GM12801 (cell line): ENCODE results near the gene TLR9.

Experiments used
- TF ChIP-seq, protein P1 (sequence below): IDR thresholded peaks from one replicate; pipeline ENCODE4 v1.5.1; 2011; ENCODE audit warnings: control low read depth; ENCODE audit not compliant: insufficient read length; ENCODE audit errors: extremely low read depth

Gene TLR9

DNA sequence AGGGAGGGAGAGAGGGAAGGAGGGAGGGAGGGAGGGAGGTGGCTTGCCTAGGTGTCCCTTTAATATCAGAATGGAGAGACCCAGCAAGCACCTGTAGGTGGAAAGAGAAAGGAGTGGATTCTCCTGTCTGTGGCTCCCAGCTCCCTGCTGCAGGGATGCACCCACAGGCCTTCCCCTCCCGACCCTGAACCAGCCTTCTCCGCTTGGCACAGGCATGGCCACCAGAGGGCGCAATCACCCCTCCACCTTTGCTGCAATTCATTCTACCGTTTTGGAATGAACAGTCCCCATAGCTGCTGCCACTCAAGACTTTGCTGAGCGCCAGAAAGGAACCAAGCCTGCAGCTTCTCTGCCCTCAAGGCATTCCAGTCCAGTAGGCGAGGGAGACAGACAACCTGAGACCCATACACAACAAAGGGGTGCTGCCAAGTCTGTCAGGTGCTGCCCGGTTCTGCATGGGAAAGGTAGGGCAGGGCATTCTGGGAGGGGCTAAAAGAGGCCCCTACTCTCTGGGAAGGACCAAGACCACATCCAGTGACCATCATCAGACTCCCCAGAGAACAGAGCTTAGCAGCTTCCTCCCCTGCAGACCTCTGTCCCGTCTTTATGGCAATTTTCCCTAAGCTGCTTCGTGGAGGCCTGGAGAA lies 4.9 kb downstream of the TLR9 start:
- TF ChIP-seq, protein P1, sequence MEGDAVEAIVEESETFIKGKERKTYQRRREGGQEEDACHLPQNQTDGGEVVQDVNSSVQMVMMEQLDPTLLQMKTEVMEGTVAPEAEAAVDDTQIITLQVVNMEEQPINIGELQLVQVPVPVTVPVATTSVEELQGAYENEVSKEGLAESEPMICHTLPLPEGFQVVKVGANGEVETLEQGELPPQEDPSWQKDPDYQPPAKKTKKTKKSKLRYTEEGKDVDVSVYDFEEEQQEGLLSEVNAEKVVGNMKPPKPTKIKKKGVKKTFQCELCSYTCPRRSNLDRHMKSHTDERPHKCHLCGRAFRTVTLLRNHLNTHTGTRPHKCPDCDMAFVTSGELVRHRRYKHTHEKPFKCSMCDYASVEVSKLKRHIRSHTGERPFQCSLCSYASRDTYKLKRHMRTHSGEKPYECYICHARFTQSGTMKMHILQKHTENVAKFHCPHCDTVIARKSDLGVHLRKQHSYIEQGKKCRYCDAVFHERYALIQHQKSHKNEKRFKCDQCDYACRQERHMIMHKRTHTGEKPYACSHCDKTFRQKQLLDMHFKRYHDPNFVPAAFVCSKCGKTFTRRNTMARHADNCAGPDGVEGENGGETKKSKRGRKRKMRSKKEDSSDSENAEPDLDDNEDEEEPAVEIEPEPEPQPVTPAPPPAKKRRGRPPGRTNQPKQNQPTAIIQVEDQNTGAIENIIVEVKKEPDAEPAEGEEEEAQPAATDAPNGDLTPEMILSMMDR = no peak

DNA sequence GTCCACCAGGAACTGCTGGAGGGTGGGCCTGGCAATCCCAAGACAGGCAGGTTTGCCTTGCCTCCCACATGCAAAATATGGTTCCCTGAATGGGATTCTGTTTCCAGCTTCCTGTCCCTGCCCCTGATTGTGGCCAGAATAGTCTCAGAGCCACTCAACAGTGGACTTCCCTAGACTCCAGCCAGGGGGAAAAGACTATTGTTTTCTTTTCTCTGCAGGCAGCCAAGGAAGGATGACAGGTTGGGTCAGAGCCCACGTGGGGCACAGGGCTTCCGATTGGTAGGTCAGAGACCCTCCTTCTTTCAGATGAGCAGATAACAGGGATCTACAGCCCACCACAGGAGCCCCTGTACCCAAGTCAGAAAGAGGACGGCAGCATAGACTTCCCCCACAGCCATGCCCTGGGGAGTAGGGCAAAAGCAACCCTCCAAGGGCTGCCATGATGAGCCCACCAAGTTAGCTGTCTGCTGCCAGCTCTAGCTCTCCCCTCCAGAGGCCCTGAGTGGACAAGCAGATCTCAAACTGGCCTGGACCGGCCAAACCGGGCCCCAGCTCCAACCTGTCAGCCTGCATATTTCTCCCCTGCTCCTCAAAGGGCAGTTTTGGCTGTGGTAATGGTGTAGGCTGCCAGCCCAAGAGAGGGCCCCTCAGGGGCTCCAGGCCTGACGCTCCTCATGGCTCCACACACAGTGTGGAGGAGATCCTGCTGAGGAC lies 6.4 kb downstream of the TLR9 start:
- TF ChIP-seq, protein P1 = no peak

DNA sequence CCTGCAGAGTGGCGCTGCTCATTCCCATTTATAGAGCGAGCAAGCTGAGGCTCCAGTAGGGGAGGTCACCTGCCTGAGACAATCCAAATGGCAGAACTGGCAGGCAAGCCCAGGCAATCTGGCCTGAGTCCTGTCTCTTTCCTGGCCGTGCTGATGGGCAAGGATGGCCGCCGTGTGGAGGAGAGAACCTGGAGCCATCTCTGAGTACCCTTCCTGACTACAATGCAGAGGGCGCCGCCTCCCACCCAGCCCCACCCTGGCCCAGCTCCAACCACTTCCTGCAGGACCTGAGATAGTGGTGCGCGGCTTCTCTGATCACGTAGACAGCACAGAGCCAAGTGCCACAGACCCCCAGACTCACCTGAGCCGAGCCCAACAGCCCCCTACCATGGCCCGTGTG lies 7.0 kb downstream of the TLR9 start:
- TF ChIP-seq, protein P1 = no peak

DNA sequence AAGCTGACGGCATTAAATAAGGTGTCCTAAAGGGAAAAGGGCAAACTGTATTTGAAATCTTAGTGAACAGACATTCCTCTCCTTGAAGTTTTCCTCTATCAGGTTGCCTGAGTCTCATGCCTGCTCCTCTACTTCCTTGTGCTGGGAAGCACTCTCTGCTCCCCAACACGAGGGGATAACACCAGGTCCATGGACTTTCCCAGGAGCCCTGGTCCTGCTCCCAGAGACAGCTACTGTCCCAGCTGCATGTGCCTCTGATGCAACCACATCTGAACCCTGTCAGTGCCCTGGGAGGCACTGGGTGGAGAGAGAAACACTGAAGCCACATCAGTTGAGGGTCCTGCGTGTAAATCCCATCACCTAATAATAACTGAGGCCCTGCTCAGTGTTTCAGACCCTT lies 7.4 kb downstream of the TLR9 start:
- TF ChIP-seq, protein P1 = no peak

DNA sequence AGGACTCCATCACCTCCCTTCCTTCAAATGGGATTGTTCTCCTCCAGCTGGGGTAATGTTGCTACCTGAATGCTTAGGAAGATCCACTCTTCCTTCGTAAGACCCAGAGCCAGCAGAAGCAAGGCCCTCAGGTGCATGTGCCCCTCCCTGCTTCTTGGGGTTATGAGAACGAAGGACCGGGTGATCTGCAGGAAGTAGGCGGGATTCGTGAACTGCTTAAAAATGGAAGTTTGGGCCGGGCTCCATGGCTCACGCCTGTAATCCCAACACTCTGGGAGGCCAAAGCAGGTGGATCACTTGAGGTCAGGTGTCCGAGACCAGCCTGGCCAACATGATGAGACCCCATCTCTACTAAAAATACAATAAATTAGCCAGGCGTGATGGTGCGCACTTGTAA lies 8.0 kb downstream of the TLR9 start:
- TF ChIP-seq, protein P1 = no peak

DNA sequence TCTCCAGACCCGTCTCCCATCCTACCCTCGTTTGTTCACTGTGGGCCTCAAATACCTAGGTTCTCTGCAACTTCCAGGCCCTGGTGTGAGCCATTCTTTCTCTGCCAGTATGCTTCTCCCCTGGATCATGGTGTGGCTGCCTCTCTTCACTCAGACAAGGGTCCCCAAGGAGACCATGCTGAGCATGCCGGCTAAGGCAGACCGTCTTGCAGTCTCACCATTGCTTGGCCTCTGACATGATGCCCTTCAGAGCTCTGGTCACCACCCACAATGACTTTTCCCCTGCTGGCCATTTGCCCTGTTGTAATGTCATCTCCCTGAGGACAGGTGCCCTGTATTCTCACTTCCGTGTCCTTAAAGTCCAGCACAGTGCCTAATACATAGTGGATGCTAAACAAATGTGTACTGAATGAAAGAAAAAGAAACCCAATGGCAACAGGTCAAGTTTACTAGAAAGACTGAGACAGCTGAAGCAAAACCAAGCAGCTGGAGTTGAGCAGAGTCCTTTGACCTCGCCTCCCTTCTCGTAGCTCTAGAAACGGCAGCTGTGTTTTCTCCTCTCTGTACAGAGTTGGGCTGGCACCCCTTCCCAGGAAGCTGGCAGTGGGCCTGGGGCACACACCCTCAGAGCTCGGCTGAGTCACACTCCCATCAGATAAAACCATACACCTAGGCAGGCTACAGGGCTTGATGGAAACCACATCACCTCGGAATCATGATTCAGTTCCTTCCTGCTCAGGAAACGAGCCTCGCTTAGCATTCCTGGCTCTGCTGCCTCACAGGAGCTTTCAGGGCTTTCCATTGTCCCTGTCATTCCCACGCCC lies 8.6 kb downstream of the TLR9 start:
- TF ChIP-seq, protein P1 = no peak

DNA sequence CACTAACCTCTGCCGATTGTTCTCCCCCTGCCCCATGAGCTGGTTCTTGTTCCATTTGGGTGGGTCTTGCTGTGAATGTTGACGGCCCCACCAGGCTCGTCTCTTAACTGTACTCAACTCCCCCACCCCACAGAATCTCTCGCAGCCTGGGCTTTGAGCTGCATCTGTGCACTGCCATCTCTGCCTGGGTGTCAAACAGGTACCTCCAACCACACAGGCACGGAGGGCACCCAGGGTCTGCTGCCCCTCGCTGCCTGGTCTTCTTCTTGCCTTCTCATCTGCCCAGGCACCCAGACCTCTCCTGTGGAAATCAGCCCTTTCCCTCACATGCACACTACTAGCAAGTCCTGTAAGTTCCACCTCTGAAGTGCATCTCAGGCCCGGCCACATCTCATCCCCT lies 10.1 kb downstream of the TLR9 start:
- TF ChIP-seq, protein P1 = no peak
